Breast epithelium (tissue), 3 donors: ENCODE data around the gene FES.
"Not testable (repeated sequence)": the region's sequence is repeated elsewhere in the genome, so short reads cannot be mapped to it uniquely, and the experiment has no call there.

Experiments
- CTCF ChIP-seq, 3 donors: fragments of 450-650 bp; IDR thresholded peaks; one replicate each; pipeline ENCODE4 v1.5.1; 2016 to 2017; ENCODE audit warnings: antibody characterized with exemption in 3 of 3, mild to moderate bottlenecking in 3 of 3, moderate library complexity in 3 of 3
- POLR2AphosphoS5 ChIP-seq, 3 donors: sonication (generic); formaldehyde crosslinking; IDR thresholded peaks; one replicate each; pipeline ENCODE4 v1.6.1; 2017; ENCODE audit warnings: antibody characterized with exemption in 3 of 3

- TF ChIP-seq POLR2AphosphoS5, CTCF (IDR thresholded peaks at IDR 0.05): not testable (repeated sequence)
These were observed 42.5 kb downstream of the FES start for GRCh38 chr15:90926766-90927165.
